GM23338 (cell line): ENCODE measurements around the gene DENND11. TPM values are rescaled to one million over a fixed set of nuclear protein-coding genes. Genes with fewer than 3 reads are reported as not detected.

Source experiments
- ATAC-seq: fragments of 200-7000 bp; cut with Tn5 transposase; 3 replicates; pipeline ENCODE4 v1.9.1; 2020
- DNase-seq: peaks from one replicate; pipeline ENCODE4 v3.0.0-alpha.2; 2015; ENCODE audit warnings: low spot score
- H2AFZ ChIP-seq: fragments of 200-600 bp; sonication (generic); 2 replicates; pipeline ENCODE4 v1.8.0; 2016; ENCODE audit warnings: antibody characterized with exemption, mild to moderate bottlenecking, moderate library complexity
- H3F3A ChIP-seq: fragments of 200-600 bp; sonication (generic); replicated peaks from 2 replicates; pipeline ENCODE4 v1.8.0; 2017; ENCODE audit warnings: antibody characterized with exemption, mixed run types, low read depth
- H3K27ac ChIP-seq: fragments of 200-600 bp; sonication (generic); 2 replicates; pipeline ENCODE4 v1.6.1; 2016; ENCODE audit warnings: low read depth
- H3K27me3 ChIP-seq: fragments of 200-600 bp; sonication (generic); 2 replicates; pipeline ENCODE4 v1.8.0; 2016; ENCODE audit warnings: mild to moderate bottlenecking, mixed run types, moderate library complexity; ENCODE audit not compliant: insufficient read depth
- H3K36me3 ChIP-seq: fragments of 200-600 bp; sonication (generic); 2 replicates; pipeline ENCODE4 v1.8.0; 2016; ENCODE audit warnings: mild to moderate bottlenecking; ENCODE audit not compliant: insufficient read depth
- H3K4me1 ChIP-seq: fragments of 200-600 bp; sonication (generic); 2 replicates; pipeline ENCODE4 v1.8.0; 2016; ENCODE audit warnings: mild to moderate bottlenecking, moderate library complexity; ENCODE audit not compliant: insufficient read depth
- H3K4me2 ChIP-seq: fragments of 200-600 bp; sonication (generic); 2 replicates; pipeline ENCODE4 v1.7.1; 2017; ENCODE audit warnings: mixed run types
- H3K4me3 ChIP-seq: fragments of 200-600 bp; sonication (generic); 2 replicates; pipeline ENCODE4 v1.6.1; 2016; ENCODE audit warnings: mixed run types
- H3K79me2 ChIP-seq: fragments of 200-600 bp; sonication (generic); replicated peaks from 2 replicates; pipeline ENCODE4 v1.8.0; 2017; ENCODE audit warnings: mild to moderate bottlenecking; ENCODE audit not compliant: insufficient read depth
- H3K9me2 ChIP-seq: fragments of 200-600 bp; sonication (generic); 2 replicates; pipeline ENCODE4 v1.8.0; 2017; ENCODE audit not compliant: insufficient read depth
- H4K20me1 ChIP-seq: fragments of 200-600 bp; sonication (generic); replicated peaks from 2 replicates; pipeline ENCODE4 v1.8.0; 2017; ENCODE audit warnings: mild to moderate bottlenecking; ENCODE audit not compliant: insufficient read depth
- H3K27ac Mint-ChIP-seq: 2 replicates; pipeline ENCODE4 v1.8.0; 2020; ENCODE audit warnings: inconsistent platforms, mild to moderate bottlenecking, moderate library complexity, mixed read lengths
- H3K27me3 Mint-ChIP-seq: 3 replicates; pipeline ENCODE4 v1.8.0; 2022; ENCODE audit warnings: low read depth, mild to moderate bottlenecking, moderate library complexity, mixed read lengths, inconsistent platforms; ENCODE audit not compliant: insufficient read depth, poor library complexity
- H3K36me3 Mint-ChIP-seq: 3 replicates; pipeline ENCODE4 v1.8.0; 2021; ENCODE audit warnings: low read depth, mild to moderate bottlenecking, inconsistent platforms, moderate library complexity, mixed read lengths
- H3K4me1 Mint-ChIP-seq: 3 replicates; pipeline ENCODE4 v1.8.0; 2020; ENCODE audit warnings: mild to moderate bottlenecking, inconsistent platforms, mixed read lengths
- H3K4me3 Mint-ChIP-seq: 3 replicates; pipeline ENCODE4 v1.8.0; 2021; ENCODE audit warnings: moderate library complexity, mild to moderate bottlenecking, inconsistent platforms, mixed read lengths
- H3K9me3 Mint-ChIP-seq: 3 replicates; pipeline ENCODE4 v1.8.0; 2020; ENCODE audit warnings: moderate library complexity, mild to moderate bottlenecking, inconsistent platforms, mixed read lengths
- CREB1 ChIP-seq: fragments of 250-450 bp; sonication (Bioruptor Pico); IDR thresholded peaks from 2 replicates; pipeline ENCODE4 v1.5.0; 2020; ENCODE audit warnings: low read depth, mild to moderate bottlenecking, moderate library complexity
- CTCF ChIP-seq, 2 experiments: fragments of 200-600 bp in 1 of 2; sonication (generic) in 1 of 2; conservative IDR thresholded peaks; 2 replicates each; pipeline versions ENCODE4 v1.5.1 to v1.6.1; 2016 to 2017; ENCODE audit warnings: antibody characterized with exemption in 2 of 2, low read depth in 2 of 2, mild to moderate bottlenecking in 2 of 2, moderate library complexity in 1 of 2
- EZH2phosphoT487 ChIP-seq: fragments of 200-600 bp; sonication (generic); IDR thresholded peaks from one replicate; pipeline ENCODE4 v1.8.1; 2018; ENCODE audit warnings: antibody characterized with exemption; ENCODE audit not compliant: unreplicated experiment
- JUNB ChIP-seq: IDR thresholded peaks from one replicate; pipeline ENCODE4 v1.6.1; 2016; ENCODE audit warnings: antibody characterized with exemption; ENCODE audit not compliant: unreplicated experiment
- REST ChIP-seq: IDR thresholded peaks from one replicate; pipeline ENCODE4 v1.6.1; 2018; ENCODE audit warnings: antibody characterized with exemption; ENCODE audit not compliant: unreplicated experiment
- STAT1 ChIP-seq: IDR thresholded peaks from one replicate; pipeline ENCODE4 v1.6.1; 2016; ENCODE audit warnings: antibody characterized with exemption; ENCODE audit not compliant: unreplicated experiment
- ZNF114 ChIP-seq: fragments of 250-450 bp; sonication (Bioruptor Pico); IDR thresholded peaks from 2 replicates; pipeline ENCODE4 v1.5.0; 2020; ENCODE audit warnings: mild to moderate bottlenecking, moderate library complexity
- ZNF331 ChIP-seq: fragments of 250-450 bp; sonication (Bioruptor Pico); IDR thresholded peaks from 2 replicates; pipeline ENCODE4 v1.5.0; 2020; ENCODE audit warnings: low read depth, mild to moderate bottlenecking, moderate library complexity
- polyA plus RNA-seq: library from polyadenylated mRNA; unstranded; fragments of >200 nt; fragmentation: Nextera tagmentation; extraction: Ambion mirVana; gene quantifications from 2 replicates; pipeline ENCODE4 v1.2.1, GENCODE V29; 2016
- total RNA-seq: library from RNA; depleted of rRNA; stranded (reverse); fragments of >200 nt; shearing (Covaris generic); gene quantifications from 2 replicates; pipeline ENCODE4 v1.2.3, GENCODE V29; 2014

DENND11 gene
- total and polyA plus RNA-seq, 2 experiments from 2014 or later: 5.1 to 29.5 TPM

GRCh38 chr7:141704112-141704511 is 2.1 kb upstream of the DENND11 start (continued):
- TF ChIP-seq CTCF (conservative IDR thresholded peaks at IDR 0.05; ENCODE audit: low read depth in 2 of 2) (no peak), EZH2phosphoT487 (no peak), CREB1 (CRISPR knock-in tag) (no peak)

- no peak for TF ChIP-seq JUNB
- no peak for TF ChIP-seq EZH2phosphoT487
- no peak for TF ChIP-seq REST
- TF ChIP-seq CTCF (conservative IDR thresholded peaks at IDR 0.05; ENCODE audit: low read depth in 2 of 2): no peak
- TF ChIP-seq STAT1: no peak
- TF ChIP-seq ZNF331 (CRISPR knock-in tag): no peak
- TF ChIP-seq ZNF114: no peak
- peaks cover 42% of the 10 kb centered on the region for H3K4me1 Mint-ChIP-seq
- Histone ChIP-seq H3K79me2 (peaks cover 29% of the 10 kb centered on the region), H3K27me3 (peaks cover 19% of the 10 kb centered on the region), H2AFZ (no peak overlapping the region), H3K36me3 (no peaks in the 10 kb centered on the region), H4K20me1 (no peaks in the 10 kb centered on the region; the same call in 1 of the 2 replicates), H3K9me2 (no peaks in the 10 kb centered on the region), H3K4me1 (peaks cover 32% of the 10 kb centered on the region), H3F3A (peaks cover 3% of the 10 kb centered on the region; the same call in 1 of the 2 replicates), H3K4me3 (peak overlapping the region; percentile 75; the same call in 1 of the 2 replicates), H3K4me2 (no peak overlapping the region; the same call in 1 of the 2 replicates), H3K27ac (no peak overlapping the region)
- no peaks in the 10 kb centered on the region for H3K36me3 Mint-ChIP-seq
- H3K27ac Mint-ChIP-seq: no peak overlapping the region
- peak overlapping the region; percentile 71 for H3K4me3 Mint-ChIP-seq
- DNase-seq: no peak
- no peaks in the 10 kb centered on the region for H3K9me3 Mint-ChIP-seq
- ATAC-seq: no peak
- H3K27me3 Mint-ChIP-seq: peaks cover 9% of the 10 kb centered on the region
Observed at GRCh38 chr7:141702892-141703291, 926 bp upstream of the DENND11 start.
